Activated naive CD8-positive, alpha-beta T cell treated with anti-CD3 and anti-CD28 coated beads, Interleukin-2, amount 50 U/mL, for 16 hours (primary cell): Measurements from ENCODE around the gene INO80.

Experiments used
- DNase-seq: peaks from one replicate; pipeline ENCODE4 v3.0.0-alpha.2; 2020; ENCODE audit warnings: low read depth, low spot score

The INO80 gene

GRCh38 chr15:40929660-40930429 lies 186.2 kb downstream of the INO80 start:
- no peak for DNase-seq
